ENCODE data around the gene ITIH4.

The ITIH4 gene

GRCh38 chr3:52829906-52830463 is 487 bp downstream of the ITIH4 start:
- no peak for DNase-seq

- no peak for DNase-seq
These were observed 990 bp downstream of the ITIH4 start for GRCh38 chr3:52829482-52829881.

GRCh38 chr3:52827866-52828376 is 2.6 kb downstream of the ITIH4 start:
- no peak for DNase-seq

- no peak for DNase-seq
These were observed 3.0 kb downstream of the ITIH4 start for GRCh38 chr3:52827441-52827840.

GRCh38 chr3:52824037-52824436 is 6.4 kb downstream of the ITIH4 start:
- DNase-seq: no peak

GRCh38 chr3:52822363-52822762 is 8.1 kb downstream of the ITIH4 start:
- DNase-seq: no peak

- peak in 1 of 2 experiments; percentile 5 for DNase-seq
These were observed 9.7 kb downstream of the ITIH4 start for GRCh38 chr3:52820736-52821135.

GRCh38 chr3:52819936-52820335 is 10.5 kb downstream of the ITIH4 start:
- DNase-seq: no peak

GRCh38 chr3:52817860-52818259 is 12.6 kb downstream of the ITIH4 start:
- no peak for DNase-seq

- DNase-seq: no peak
These were observed 13.3 kb downstream of the ITIH4 start for GRCh38 chr3:52817221-52817620.

GRCh38 chr3:52816654-52817053 is 13.8 kb downstream of the ITIH4 start:
- DNase-seq: no peak

GRCh38 chr3:52816199-52816598 is 14.3 kb downstream of the ITIH4 start:
- DNase-seq: no peak

- DNase-seq: no peak
These were observed 16.7 kb downstream of the ITIH4 start for GRCh38 chr3:52813810-52814209.

- DNase-seq: no peak
These were observed 18.9 kb downstream of the ITIH4 start for GRCh38 chr3:52811452-52812011.

- no peak for DNase-seq
These were observed 19.5 kb downstream of the ITIH4 start for GRCh38 chr3:52810923-52811322.

- DNase-seq: no peak
These were observed 20.7 kb downstream of the ITIH4 start for GRCh38 chr3:52809662-52810377.

GRCh38 chr3:52809149-52809548 is 21.3 kb downstream of the ITIH4 start:
- DNase-seq: no peak

GRCh38 chr3:52805270-52806039 is 25.0 kb downstream of the ITIH4 start:
- DNase-seq: no peak

- no peak for DNase-seq
These were observed 28.6 kb downstream of the ITIH4 start for GRCh38 chr3:52801839-52802238.

- DNase-seq: no peak
These were observed 30.4 kb downstream of the ITIH4 start for GRCh38 chr3:52800079-52800478.

- DNase-seq: no peak
These were observed 31.4 kb downstream of the ITIH4 start for GRCh38 chr3:52798978-52799476.

GRCh38 chr3:52798376-52798977 is 32.0 kb downstream of the ITIH4 start:
- no peak for DNase-seq

GRCh38 chr3:52796411-52796810 is 34.1 kb downstream of the ITIH4 start:
- no peak for DNase-seq
